RWPE2 (cell line): Measurements from ENCODE around the gene CEP112.

Experiments
- ATAC-seq: fragments of 200-7000 bp; cut with Tn5 transposase; 3 replicates; pipeline ENCODE4 v1.9.1; 2021; ENCODE audit warnings: low read depth
- DNase-seq: peaks from one replicate; pipeline ENCODE4 v3.0.0-alpha.2; 2020; ENCODE audit warnings: low spot score
- H3K27ac ChIP-seq: fragments of 450-650 bp; 2 replicates; pipeline ENCODE4 v1.5.1; 2017; ENCODE audit warnings: mild to moderate bottlenecking; ENCODE audit not compliant: poor library complexity, severe bottlenecking
- H3K27me3 ChIP-seq: fragments of 250-450 bp; sonication (Bioruptor Pico); 2 replicates; pipeline ENCODE4 v1.5.1; 2021; ENCODE audit warnings: mild to moderate bottlenecking, moderate library complexity; ENCODE audit not compliant: insufficient read depth, poor library complexity, severe bottlenecking
- H3K36me3 ChIP-seq: fragments of 250-450 bp; sonication (Bioruptor Pico); 2 replicates; pipeline ENCODE4 v1.5.1; 2020; ENCODE audit warnings: low read depth, mild to moderate bottlenecking, moderate library complexity
- H3K4me1 ChIP-seq: fragments of 250-450 bp; sonication (Bioruptor Pico); 2 replicates; pipeline ENCODE4 v1.5.1; 2021; ENCODE audit warnings: mild to moderate bottlenecking, moderate library complexity; ENCODE audit not compliant: insufficient read depth, poor library complexity, severe bottlenecking
- H3K4me3 ChIP-seq: fragments of 250-450 bp; sonication (Bioruptor Pico); 2 replicates; pipeline ENCODE4 v1.5.1; 2021; ENCODE audit warnings: mild to moderate bottlenecking, moderate library complexity; ENCODE audit not compliant: severe bottlenecking
- H3K9me3 ChIP-seq: fragments of 250-450 bp; sonication (Bioruptor Pico); 2 replicates; pipeline ENCODE4 v1.5.1; 2021; ENCODE audit warnings: mild to moderate bottlenecking, moderate library complexity; ENCODE audit not compliant: severe bottlenecking
- CTCF ChIP-seq: fragments of 450-650 bp; IDR thresholded peaks from one replicate; pipeline ENCODE4 v1.5.1; 2017; ENCODE audit warnings: mild to moderate bottlenecking, moderate library complexity; ENCODE audit not compliant: poor library complexity, severe bottlenecking

Gene CEP112

DNA sequence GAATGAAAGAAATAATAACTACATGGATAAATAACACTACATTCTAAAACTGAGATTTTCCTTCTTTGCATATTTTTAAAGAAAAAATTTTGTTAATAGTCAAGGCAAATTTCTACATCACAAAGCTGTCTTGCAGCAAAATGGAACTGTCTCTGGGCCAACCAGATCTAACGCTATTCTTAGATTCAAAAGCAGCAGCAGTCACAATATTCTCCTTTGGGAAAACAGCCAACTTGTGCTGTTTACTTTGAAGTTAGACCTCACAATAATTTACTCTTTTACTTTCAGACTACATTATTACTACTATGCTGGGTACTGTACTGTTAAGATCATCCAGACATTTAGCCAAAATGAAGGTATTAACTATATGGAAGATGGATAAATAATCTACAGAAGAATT, 189.1 kb downstream of the CEP112 start:
- TF ChIP-seq CTCF = no peak
- Histone ChIP-seq H3K4me3 (no peak overlapping the region), H3K4me1 (no peaks in the 10 kb centered on the region), H3K27me3 (no peaks in the 10 kb centered on the region), H3K27ac (no peak overlapping the region), H3K36me3 (no peaks in the 10 kb centered on the region), H3K9me3 (no peaks in the 10 kb centered on the region)
- DNase-seq (no peak), ATAC-seq (no peak)

DNA sequence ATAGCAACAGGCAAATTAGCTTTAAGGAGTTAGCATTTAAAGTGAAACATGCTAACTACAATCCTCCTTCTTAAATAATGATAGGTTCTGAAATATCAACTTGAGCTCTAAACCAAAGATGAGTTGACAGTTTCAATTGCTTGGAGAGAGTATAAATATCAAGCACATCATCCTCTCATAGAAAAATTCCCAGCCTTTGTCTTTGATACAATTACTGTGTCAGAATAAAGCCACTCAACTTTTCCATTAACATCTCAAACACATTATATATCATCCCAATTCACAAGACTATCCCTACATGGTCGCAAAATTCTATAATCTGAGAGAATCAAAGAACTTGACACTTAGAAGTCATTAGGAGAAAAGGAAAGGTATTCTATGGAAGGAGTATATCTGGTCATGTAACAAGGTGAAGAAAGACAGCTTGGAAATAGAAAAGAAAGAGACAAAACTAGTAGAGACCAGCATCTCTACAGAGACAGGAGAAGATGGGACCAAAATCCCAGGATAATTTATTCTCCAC, 189.8 kb downstream of the CEP112 start:
- DNase-seq = no peak
- Histone ChIP-seq H3K4me3 (no peak overlapping the region), H3K27ac (no peak overlapping the region), H3K36me3 (no peaks in the 10 kb centered on the region), H3K9me3 (no peaks in the 10 kb centered on the region), H3K4me1 (no peaks in the 10 kb centered on the region), H3K27me3 (no peaks in the 10 kb centered on the region)
- TF ChIP-seq CTCF = no peak
- ATAC-seq = no peak

DNA sequence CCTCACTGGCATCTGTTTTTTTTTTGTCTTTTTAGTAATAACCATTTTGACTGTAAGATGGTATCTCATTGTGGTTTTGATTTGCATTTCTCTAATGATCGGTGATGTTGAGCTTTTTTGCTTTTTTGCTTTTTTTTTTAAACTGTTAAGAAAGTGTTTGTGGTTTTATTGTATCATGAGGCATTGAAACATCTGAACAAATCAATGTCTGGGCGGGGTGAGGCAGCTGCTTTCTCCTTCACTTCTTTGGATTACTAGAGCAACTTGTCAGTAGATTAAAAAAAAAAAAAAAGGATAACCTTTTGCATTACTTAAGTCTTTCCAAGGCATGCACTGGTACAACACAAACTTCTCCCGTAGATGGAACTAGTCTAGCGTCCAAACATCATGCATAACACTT, 191.7 kb downstream of the CEP112 start:
- ATAC-seq (no peak), DNase-seq (no peak)
- no peak overlapping the region for H3K4me3 ChIP-seq
- no peaks in the 10 kb centered on the region for H3K27me3 ChIP-seq
- H3K9me3 ChIP-seq = no peaks in the 10 kb centered on the region
- no peak overlapping the region for H3K27ac ChIP-seq
- no peaks in the 10 kb centered on the region for H3K4me1 ChIP-seq
- H3K36me3 ChIP-seq = no peaks in the 10 kb centered on the region
- TF ChIP-seq CTCF = no peak

DNA sequence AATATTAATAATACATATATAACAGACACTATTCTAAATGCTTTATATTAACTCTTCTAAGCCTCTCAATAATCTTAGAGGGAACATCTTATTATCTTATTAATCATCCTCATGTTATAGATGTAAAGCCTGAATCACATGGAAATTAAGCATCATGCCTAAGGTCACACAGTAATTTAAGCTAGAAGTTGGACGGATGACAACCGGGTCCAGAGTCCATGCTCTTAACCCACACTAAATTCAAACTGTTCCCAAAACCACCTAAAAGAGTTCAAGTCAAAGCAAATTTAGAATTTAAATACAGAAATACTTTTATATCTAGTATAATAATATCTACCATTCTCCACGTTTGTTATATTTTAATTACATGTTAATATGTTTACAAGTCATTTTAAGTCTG, 193.3 kb downstream of the CEP112 start:
- no peak for ATAC-seq

More for the DNA sequence above, 193.3 kb downstream of the CEP112 start:
- no peak overlapping the region for H3K27ac ChIP-seq
- H3K27me3 ChIP-seq = no peaks in the 10 kb centered on the region
- no peak for TF ChIP-seq CTCF
- no peak overlapping the region for H3K4me3 ChIP-seq
- H3K4me1 ChIP-seq = no peaks in the 10 kb centered on the region
- H3K36me3 ChIP-seq = no peaks in the 10 kb centered on the region
- H3K9me3 ChIP-seq = no peaks in the 10 kb centered on the region
- DNase-seq = no peak
